ENCODE data around the gene CTU1. TPM values are rescaled to one million over a fixed set of nuclear protein-coding genes. Genes with fewer than 3 reads are reported as not detected.

Gene CTU1
- total RNA-seq, 1 donor: 3.2 TPM

DNA sequence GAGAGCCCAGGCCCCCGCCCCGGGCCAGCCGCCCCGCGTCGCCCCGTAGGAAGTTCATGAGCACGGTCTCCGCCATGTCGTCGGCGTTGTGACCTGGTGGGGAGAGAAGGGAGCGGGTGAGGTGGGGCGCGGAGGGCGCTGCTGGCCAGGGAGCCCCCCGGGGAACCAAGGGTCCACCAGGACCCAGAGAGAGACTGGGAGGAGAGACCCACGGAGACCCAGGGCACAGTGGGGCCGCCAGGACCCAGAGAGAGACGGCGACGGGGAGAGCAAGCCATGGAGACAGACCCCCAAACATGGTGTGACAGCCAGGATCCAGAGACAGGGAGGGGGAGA, 9.2 kb downstream of the CTU1 start:
- DNase-seq (ENCODE audit: low read depth): no peak
- TF ChIP-seq, protein P1, sequence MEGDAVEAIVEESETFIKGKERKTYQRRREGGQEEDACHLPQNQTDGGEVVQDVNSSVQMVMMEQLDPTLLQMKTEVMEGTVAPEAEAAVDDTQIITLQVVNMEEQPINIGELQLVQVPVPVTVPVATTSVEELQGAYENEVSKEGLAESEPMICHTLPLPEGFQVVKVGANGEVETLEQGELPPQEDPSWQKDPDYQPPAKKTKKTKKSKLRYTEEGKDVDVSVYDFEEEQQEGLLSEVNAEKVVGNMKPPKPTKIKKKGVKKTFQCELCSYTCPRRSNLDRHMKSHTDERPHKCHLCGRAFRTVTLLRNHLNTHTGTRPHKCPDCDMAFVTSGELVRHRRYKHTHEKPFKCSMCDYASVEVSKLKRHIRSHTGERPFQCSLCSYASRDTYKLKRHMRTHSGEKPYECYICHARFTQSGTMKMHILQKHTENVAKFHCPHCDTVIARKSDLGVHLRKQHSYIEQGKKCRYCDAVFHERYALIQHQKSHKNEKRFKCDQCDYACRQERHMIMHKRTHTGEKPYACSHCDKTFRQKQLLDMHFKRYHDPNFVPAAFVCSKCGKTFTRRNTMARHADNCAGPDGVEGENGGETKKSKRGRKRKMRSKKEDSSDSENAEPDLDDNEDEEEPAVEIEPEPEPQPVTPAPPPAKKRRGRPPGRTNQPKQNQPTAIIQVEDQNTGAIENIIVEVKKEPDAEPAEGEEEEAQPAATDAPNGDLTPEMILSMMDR (IDR thresholded peaks at IDR 0.05; ENCODE audit: insufficient read depth, low read length): no peak
- H3K4me3 ChIP-seq (ENCODE audit: low read depth, low read length): no peak overlapping the region

DNA sequence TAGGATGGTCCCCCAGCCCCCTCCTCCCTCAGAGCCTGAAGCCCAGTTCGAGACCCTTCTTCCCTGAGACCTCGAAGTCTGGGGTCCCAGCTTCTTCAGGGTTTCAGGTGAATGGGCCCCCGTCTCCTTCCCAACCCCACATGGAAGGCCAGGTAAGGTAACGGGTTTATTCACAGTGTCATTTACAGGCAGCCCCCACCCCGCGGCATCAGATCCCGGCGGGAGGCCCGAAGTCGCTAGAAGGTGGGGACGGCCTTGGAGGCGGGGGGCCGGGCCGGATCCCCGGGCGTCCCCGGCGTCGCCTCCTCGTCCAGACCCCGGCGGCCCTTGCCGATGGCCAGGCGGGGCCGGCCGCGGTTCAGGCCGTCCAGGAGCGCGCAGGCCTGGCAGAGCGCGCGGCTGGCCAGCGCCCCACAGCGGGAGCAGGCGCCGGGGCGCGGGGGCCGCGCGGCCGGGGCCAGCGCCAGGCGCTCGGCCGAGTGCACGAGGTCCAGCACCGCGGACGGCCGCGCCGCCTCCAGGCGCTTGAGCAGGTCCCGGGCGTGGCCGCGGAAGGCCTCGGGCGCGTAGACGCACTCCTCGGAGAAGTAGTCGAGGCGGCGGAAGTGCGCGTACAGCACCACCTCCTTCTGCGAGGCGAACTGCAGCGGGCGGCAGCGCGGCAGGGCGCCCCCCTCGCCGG, 9.7 kb downstream of the CTU1 start:
- TF ChIP-seq, protein P1 (IDR thresholded peaks at IDR 0.05; ENCODE audit: insufficient read depth, low read length): no peak
- H3K4me3 ChIP-seq (ENCODE audit: low read depth, low read length): no peak overlapping the region
- no peak for DNase-seq (ENCODE audit: low read depth)

DNA sequence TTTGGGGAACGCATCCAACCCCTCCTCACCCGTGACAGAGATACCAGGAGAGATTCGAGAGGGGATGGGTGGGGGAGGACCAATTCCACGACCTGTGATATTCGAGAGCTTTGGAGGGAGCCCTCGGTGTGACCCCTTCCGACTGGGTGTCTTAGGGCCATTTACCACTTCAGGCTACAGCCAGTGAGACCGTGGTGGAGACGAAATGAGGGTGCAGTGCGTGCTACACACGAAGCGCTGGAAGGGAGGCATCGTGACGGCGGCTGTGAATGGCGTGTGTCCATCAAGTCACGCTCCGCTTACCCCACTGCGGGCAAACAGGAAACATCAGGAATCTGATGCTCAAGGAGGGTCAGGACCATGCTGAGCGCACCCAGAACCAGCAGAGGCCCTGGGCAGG, 10.4 kb downstream of the CTU1 start:
- no peak for DNase-seq (ENCODE audit: low read depth)
- no peak overlapping the region for H3K4me3 ChIP-seq (ENCODE audit: low read depth, low read length)
- TF ChIP-seq, protein P1 (IDR thresholded peaks at IDR 0.05; ENCODE audit: insufficient read depth, low read length): no peak

DNA sequence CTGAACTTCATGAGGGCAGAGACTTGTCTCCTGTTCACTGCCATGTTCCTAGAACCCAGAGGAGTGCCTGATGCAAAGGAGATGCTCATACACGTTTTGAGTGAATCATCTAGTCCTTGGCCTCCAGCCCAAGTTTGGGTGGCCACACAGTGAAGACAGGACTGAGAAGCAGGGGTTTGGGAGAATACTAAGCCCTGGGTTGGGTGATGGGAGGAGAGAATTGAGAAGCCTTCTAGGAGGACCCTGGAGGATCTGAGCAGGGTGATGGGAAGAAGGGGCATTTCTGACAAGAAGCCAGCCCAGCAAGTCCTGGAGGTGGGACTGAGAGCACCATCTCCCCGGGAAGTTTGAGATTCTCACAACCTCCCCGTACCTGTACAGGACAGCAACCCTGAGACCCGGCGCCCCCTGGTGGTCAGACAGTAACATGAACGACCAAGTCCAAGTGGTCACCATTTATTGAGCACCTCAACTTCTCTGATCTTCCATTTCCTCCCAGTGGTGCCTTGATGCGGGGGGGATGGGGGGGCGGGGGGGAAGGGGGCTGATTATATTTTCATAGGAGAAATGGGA, 11.0 kb downstream of the CTU1 start:
- no peak overlapping the region for H3K4me3 ChIP-seq (ENCODE audit: low read depth, low read length)
- peak; percentile 53 for DNase-seq (ENCODE audit: low read depth)
- TF ChIP-seq, protein P1 (IDR thresholded peaks at IDR 0.05; ENCODE audit: insufficient read depth, low read length): peak; percentile 73

DNA sequence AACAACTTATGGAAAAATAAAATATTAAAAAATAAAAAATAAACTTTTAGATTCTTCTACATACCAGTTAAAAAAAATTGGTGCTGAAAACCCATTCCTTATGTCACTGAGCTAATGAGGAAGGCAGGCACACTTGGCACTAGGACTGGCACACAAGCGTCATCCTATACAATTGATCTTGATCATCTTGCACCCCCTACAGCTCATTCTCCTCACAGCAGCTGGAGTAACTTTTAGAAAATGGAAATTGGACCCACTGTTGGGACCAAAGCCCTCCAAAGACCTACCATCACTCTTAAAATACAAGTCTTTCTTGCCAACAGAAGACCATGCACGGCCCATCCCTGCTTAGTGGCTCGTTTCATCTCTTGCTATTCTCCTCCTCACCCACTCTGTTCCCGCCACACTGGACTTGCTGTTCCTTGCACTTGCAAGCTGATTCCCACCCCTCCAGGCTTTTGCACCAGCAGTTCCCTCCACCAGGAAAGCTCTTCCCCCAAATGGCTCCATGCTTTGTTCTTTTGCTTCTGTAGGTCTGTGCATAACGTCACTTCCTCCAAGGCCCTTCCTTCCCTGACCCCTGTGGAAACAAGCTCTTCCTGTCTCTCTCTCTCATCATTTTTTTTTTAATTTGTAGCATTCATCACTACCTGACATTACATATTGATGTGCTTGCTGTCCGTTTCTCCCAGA, 11.6 kb downstream of the CTU1 start:
- TF ChIP-seq, protein P1 (IDR thresholded peaks at IDR 0.05; ENCODE audit: insufficient read depth, low read length): peak; percentile 25
- H3K4me3 ChIP-seq (ENCODE audit: low read depth, low read length): no peak overlapping the region
- DNase-seq (ENCODE audit: low read depth): no peak

DNA sequence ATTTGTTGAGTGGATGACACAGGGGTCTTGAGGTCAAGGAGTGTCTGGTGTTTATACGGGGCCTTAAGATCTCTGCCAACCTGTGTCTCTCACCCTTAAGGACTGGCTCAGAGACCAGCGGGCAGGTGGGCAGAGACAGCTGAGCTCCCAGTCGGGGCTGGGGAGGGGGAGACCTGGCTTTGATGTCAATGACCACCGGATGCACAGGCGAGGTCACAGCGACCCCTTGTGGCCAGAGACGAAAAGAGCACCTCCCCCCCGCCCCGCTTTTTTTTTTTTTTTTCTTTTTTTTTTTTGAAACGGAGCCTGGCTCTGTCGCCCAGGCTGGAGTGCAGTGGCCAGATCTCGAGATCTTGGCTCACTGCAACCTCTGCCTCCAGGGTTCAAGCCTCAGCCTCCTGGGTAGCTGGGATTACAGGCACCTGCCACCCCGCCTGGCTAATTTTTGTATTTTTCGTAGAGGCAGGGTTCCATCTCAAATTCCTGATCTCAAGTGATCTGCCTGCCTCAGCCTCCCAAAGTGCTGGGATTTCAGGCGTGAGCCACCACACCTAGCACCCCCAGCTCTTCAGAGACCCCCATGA, 13.4 kb downstream of the CTU1 start:
- TF ChIP-seq, protein P1 (IDR thresholded peaks at IDR 0.05; ENCODE audit: insufficient read depth, low read length): peak; percentile 66
- DNase-seq (ENCODE audit: low read depth): no peak
- no peak overlapping the region for H3K4me3 ChIP-seq (ENCODE audit: low read depth, low read length)
